HEK293 (cell line): ENCODE measurements around the gene ZNF106.

ENCODE experiments used
- CTCF ChIA-PET: fragments of 350-600 bp; formaldehyde crosslinking; extraction: SDS; loops from one replicate; lab custom pipeline; 2021; ENCODE audit warnings: antibody characterized with exemption; lab: Yijun Ruan, JAX
- POLR2A ChIA-PET: fragments of 300-600 bp; formaldehyde crosslinking; extraction: SDS; loops from one replicate; lab custom pipeline; 2020; ENCODE audit warnings: antibody characterized with exemption, inconsistent platforms; lab: Yijun Ruan, JAX
- H3K27ac ChIP-seq: fragments of 200-500 bp; sonication (Bioruptor generic); 2 replicates; pipeline ENCODE4 v1.5.1; 2014; ENCODE audit warnings: low read depth, low read length, control low read depth, inconsistent platforms; ENCODE audit errors: extremely low read depth
- H3K36me3 ChIP-seq, 2 experiments: fragments of 200-500 bp in 1 of 2; sonication (Bioruptor generic) in 1 of 2; 1 replicate in 1 of 2; 2 replicates in 1 of 2; pipeline ENCODE4 v1.5.1; 2014 to 2017; ENCODE audit warnings: inconsistent platforms in 2 of 2, low read length in 2 of 2; ENCODE audit not compliant: control insufficient read depth in 2 of 2, insufficient read depth in 1 of 2
- H3K4me1 ChIP-seq: fragments of 200-500 bp; sonication (Bioruptor generic); 2 replicates; pipeline ENCODE4 v1.5.1; 2014; ENCODE audit warnings: mild to moderate bottlenecking, low read length, inconsistent platforms; ENCODE audit not compliant: control insufficient read depth, insufficient read depth
- H3K4me3 ChIP-seq: 2 replicates; pipeline ENCODE4 v1.5.1; 2011; ENCODE audit warnings: low read depth, mild to moderate bottlenecking, control low read depth, low read length, moderate library complexity
- H3K9me3 ChIP-seq: fragments of 200-500 bp; sonication (Bioruptor generic); 2 replicates; pipeline ENCODE4 v1.5.1; 2014; ENCODE audit warnings: low read depth, low read length, inconsistent platforms; ENCODE audit not compliant: control insufficient read depth, insufficient read depth
- FEZF1 ChIP-seq: fragments of 450-650 bp; formaldehyde crosslinking; IDR thresholded peaks from 2 replicates; pipeline ENCODE4 v1.5.1; 2016; ENCODE audit warnings: missing biosample characterization, missing genetic modification characterization
- OVOL3 ChIP-seq: fragments of 450-650 bp; formaldehyde crosslinking; IDR thresholded peaks from 2 replicates; pipeline ENCODE4 v1.5.1; 2016; ENCODE audit warnings: missing biosample characterization, missing genetic modification characterization
- ZEB2 ChIP-seq: fragments of 450-650 bp; formaldehyde crosslinking; IDR thresholded peaks from 2 replicates; pipeline ENCODE4 v1.5.1; 2016; ENCODE audit warnings: missing biosample characterization, missing genetic modification characterization
- ZFP37 ChIP-seq: fragments of 450-650 bp; formaldehyde crosslinking; IDR thresholded peaks from 2 replicates; pipeline ENCODE4 v1.5.1; 2016; ENCODE audit warnings: missing biosample characterization, missing genetic modification characterization
- ZFP69B ChIP-seq: fragments of 450-650 bp; formaldehyde crosslinking; IDR thresholded peaks from 2 replicates; pipeline ENCODE4 v1.5.1; 2016; ENCODE audit warnings: missing biosample characterization, missing genetic modification characterization
- ZNF335 ChIP-seq: fragments of 450-650 bp; formaldehyde crosslinking; conservative IDR thresholded peaks from 2 replicates; pipeline ENCODE4 v1.5.1; 2016; ENCODE audit warnings: missing biosample characterization, missing genetic modification characterization
- ZNF341 ChIP-seq: fragments of 450-650 bp; formaldehyde crosslinking; IDR thresholded peaks from 2 replicates; pipeline ENCODE4; 2016; ENCODE audit warnings: low read depth, missing biosample characterization, missing genetic modification characterization
- ZNF394 ChIP-seq: fragments of 450-650 bp; formaldehyde crosslinking; IDR thresholded peaks from 2 replicates; pipeline ENCODE4 v1.5.1; 2016; ENCODE audit warnings: missing biosample characterization, missing genetic modification characterization, mild to moderate bottlenecking, moderate library complexity, borderline replicate concordance
- ZNF658 ChIP-seq: fragments of 450-650 bp; formaldehyde crosslinking; IDR thresholded peaks from 2 replicates; pipeline ENCODE4; 2016; ENCODE audit warnings: missing biosample characterization, missing genetic modification characterization
- ZNF677 ChIP-seq: fragments of 450-650 bp; IDR thresholded peaks from 2 replicates; pipeline ENCODE4 v1.5.0; 2018; ENCODE audit warnings: missing biosample characterization, mild to moderate bottlenecking, missing genetic modification characterization, moderate library complexity
- ZSCAN16 ChIP-seq: fragments of 450-650 bp; formaldehyde crosslinking; IDR thresholded peaks from 2 replicates; pipeline ENCODE4 v1.5.1; 2016; ENCODE audit warnings: missing biosample characterization, missing genetic modification characterization
- TF ChIP-seq, protein P1 (sequence below): fragments of 450-650 bp; formaldehyde crosslinking; IDR thresholded peaks from 2 replicates; pipeline ENCODE4 v1.5.1; 2016; ENCODE audit warnings: missing biosample characterization, missing genetic modification characterization
- TF ChIP-seq, protein P2 (sequence below): fragments of 450-650 bp; formaldehyde crosslinking; IDR thresholded peaks from 2 replicates; pipeline ENCODE4 v1.5.1; 2016; ENCODE audit warnings: missing biosample characterization, missing genetic modification characterization, borderline replicate concordance
- TF ChIP-seq, protein P3 (sequence below): fragments of 450-650 bp; formaldehyde crosslinking; IDR thresholded peaks from 2 replicates; pipeline ENCODE4 v1.5.1; 2017; ENCODE audit warnings: missing biosample characterization, missing genetic modification characterization
- TF ChIP-seq, protein P4 (sequence below): fragments of 450-650 bp; formaldehyde crosslinking; IDR thresholded peaks from 2 replicates; pipeline ENCODE4; 2016; ENCODE audit warnings: missing biosample characterization, missing genetic modification characterization
- TF ChIP-seq, protein P5 (sequence below): fragments of 450-650 bp; formaldehyde crosslinking; IDR thresholded peaks from 2 replicates; pipeline ENCODE4 v1.5.1; 2016; ENCODE audit warnings: missing biosample characterization, missing genetic modification characterization
- TF ChIP-seq, protein P6 (sequence below): fragments of 450-650 bp; formaldehyde crosslinking; IDR thresholded peaks from 2 replicates; pipeline ENCODE4 v1.5.1; 2016; ENCODE audit warnings: missing biosample characterization, missing genetic modification characterization

The ZNF106 gene

DNA sequence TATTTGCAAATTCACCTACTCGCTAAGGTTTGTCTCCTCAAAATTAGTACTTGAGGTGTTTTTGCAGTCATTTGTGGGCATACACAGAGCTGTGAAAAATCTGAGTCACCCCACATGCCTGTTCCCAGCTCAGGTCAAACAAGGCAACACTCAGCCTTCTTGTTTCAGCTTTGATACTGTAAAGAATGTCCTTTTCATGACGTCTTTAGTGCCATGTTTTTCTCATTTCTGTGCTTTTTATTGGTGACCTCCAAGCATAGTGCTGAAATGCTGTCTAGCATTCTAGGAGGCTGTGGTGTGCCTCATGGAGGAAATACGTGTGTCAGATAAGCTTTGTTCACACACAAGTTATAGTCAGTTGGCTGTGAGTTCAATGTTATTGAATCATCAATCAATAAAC lies 122.8 kb downstream of the ZNF106 start:
- H3K36me3 ChIP-seq: no peaks in the 10 kb centered on the region
- no peak overlapping the region for H3K4me3 ChIP-seq
- CTCF ChIA-PET: interaction anchor here (1.0 kb wide), 1 partner anchor 17 kb away, joined by 3 read pairs; no protein-coding TSS in a partner anchor
- no peaks in the 10 kb centered on the region for H3K4me1 ChIP-seq
- TF ChIP-seq ZFP69B: no peak
- no peak for TF ChIP-seq ZNF341 (tag by site-specific recombination)
- no peak for TF ChIP-seq ZFP37
- TF ChIP-seq, protein P1, sequence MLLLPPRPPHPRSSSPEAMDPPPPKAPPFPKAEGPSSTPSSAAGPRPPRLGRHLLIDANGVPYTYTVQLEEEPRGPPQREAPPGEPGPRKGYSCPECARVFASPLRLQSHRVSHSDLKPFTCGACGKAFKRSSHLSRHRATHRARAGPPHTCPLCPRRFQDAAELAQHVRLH (tag by site-specific recombination): no peak
- POLR2A ChIA-PET: no interaction called here
- H3K27ac ChIP-seq: no peak overlapping the region
- H3K9me3 ChIP-seq: no peaks in the 10 kb centered on the region

DNA sequence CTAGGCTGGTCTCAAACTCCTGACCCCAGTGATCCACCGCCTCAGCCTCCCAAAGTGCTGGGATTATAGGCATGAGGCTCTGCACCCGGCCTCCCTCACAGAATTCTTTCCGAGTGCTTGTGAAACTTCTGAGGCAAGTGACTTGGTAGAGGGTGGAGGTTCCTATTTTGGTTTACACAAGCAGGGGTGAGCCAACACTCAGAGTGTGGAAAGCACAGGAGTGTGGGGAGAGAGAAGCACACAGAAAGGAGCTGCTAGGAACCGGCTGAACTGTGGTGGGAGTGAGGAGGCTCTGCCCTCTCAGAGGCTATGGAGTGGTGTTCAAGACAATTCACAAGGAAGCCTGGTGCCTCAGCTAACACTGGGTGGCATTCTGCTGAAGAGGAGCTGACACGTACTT lies 123.9 kb downstream of the ZNF106 start:
- Histone ChIP-seq H3K9me3 (no peaks in the 10 kb centered on the region), H3K4me3 (no peak overlapping the region), H3K27ac (no peak overlapping the region), H3K36me3 (no peaks in the 10 kb centered on the region), H3K4me1 (no peaks in the 10 kb centered on the region)
- POLR2A ChIA-PET: no interaction called here
- TF ChIP-seq ZNF341 (tag by site-specific recombination) (no peak), ZNF394 (tag by site-specific recombination) (no peak), FEZF1 (tag by site-specific recombination) (no peak), OVOL3 (no peak), ZNF658 (tag by site-specific recombination) (no peak), ZSCAN16 (no peak), ZNF677 (tag by site-specific recombination) (no peak), ZEB2 (tag by site-specific recombination) (no peak), ZNF335 (no peak)
- TF ChIP-seq, protein P2, sequence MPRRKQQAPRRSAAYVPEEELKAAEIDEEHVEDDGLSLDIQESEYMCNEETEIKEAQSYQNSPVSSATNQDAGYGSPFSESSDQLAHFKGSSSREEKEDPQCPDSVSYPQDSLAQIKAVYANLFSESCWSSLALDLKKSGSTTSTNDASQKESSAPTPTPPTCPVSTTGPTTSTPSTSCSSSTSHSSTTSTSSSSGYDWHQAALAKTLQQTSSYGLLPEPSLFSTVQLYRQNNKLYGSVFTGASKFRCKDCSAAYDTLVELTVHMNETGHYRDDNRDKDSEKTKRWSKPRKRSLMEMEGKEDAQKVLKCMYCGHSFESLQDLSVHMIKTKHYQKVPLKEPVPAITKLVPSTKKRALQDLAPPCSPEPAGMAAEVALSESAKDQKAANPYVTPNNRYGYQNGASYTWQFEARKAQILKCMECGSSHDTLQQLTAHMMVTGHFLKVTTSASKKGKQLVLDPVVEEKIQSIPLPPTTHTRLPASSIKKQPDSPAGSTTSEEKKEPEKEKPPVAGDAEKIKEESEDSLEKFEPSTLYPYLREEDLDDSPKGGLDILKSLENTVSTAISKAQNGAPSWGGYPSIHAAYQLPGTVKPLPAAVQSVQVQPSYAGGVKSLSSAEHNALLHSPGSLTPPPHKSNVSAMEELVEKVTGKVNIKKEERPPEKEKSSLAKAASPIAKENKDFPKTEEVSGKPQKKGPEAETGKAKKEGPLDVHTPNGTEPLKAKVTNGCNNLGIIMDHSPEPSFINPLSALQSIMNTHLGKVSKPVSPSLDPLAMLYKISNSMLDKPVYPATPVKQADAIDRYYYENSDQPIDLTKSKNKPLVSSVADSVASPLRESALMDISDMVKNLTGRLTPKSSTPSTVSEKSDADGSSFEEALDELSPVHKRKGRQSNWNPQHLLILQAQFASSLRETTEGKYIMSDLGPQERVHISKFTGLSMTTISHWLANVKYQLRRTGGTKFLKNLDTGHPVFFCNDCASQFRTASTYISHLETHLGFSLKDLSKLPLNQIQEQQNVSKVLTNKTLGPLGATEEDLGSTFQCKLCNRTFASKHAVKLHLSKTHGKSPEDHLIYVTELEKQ: no peak
- TF ChIP-seq, protein P3, sequence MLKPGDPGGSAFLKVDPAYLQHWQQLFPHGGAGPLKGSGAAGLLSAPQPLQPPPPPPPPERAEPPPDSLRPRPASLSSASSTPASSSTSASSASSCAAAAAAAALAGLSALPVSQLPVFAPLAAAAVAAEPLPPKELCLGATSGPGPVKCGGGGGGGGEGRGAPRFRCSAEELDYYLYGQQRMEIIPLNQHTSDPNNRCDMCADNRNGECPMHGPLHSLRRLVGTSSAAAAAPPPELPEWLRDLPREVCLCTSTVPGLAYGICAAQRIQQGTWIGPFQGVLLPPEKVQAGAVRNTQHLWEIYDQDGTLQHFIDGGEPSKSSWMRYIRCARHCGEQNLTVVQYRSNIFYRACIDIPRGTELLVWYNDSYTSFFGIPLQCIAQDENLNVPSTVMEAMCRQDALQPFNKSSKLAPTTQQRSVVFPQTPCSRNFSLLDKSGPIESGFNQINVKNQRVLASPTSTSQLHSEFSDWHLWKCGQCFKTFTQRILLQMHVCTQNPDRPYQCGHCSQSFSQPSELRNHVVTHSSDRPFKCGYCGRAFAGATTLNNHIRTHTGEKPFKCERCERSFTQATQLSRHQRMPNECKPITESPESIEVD (tag by site-specific recombination): no peak
- TF ChIP-seq, protein P4, sequence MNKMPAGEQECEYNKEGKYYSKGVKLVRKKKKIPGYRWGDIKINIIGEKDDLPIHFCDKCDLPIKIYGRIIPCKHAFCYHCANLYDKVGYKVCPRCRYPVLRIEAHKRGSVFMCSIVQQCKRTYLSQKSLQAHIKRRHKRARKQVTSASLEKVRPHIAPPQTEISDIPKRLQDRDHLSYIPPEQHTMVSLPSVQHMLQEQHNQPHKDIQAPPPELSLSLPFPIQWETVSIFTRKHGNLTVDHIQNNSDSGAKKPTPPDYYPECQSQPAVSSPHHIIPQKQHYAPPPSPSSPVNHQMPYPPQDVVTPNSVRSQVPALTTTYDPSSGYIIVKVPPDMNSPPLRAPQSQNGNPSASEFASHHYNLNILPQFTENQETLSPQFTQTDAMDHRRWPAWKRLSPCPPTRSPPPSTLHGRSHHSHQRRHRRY (tag by site-specific recombination): no peak
- TF ChIP-seq, protein P5, sequence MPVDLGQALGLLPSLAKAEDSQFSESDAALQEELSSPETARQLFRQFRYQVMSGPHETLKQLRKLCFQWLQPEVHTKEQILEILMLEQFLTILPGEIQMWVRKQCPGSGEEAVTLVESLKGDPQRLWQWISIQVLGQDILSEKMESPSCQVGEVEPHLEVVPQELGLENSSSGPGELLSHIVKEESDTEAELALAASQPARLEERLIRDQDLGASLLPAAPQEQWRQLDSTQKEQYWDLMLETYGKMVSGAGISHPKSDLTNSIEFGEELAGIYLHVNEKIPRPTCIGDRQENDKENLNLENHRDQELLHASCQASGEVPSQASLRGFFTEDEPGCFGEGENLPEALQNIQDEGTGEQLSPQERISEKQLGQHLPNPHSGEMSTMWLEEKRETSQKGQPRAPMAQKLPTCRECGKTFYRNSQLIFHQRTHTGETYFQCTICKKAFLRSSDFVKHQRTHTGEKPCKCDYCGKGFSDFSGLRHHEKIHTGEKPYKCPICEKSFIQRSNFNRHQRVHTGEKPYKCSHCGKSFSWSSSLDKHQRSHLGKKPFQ (tag by site-specific recombination): no peak
- TF ChIP-seq, protein P1 (tag by site-specific recombination): no peak
- TF ChIP-seq, protein P6, sequence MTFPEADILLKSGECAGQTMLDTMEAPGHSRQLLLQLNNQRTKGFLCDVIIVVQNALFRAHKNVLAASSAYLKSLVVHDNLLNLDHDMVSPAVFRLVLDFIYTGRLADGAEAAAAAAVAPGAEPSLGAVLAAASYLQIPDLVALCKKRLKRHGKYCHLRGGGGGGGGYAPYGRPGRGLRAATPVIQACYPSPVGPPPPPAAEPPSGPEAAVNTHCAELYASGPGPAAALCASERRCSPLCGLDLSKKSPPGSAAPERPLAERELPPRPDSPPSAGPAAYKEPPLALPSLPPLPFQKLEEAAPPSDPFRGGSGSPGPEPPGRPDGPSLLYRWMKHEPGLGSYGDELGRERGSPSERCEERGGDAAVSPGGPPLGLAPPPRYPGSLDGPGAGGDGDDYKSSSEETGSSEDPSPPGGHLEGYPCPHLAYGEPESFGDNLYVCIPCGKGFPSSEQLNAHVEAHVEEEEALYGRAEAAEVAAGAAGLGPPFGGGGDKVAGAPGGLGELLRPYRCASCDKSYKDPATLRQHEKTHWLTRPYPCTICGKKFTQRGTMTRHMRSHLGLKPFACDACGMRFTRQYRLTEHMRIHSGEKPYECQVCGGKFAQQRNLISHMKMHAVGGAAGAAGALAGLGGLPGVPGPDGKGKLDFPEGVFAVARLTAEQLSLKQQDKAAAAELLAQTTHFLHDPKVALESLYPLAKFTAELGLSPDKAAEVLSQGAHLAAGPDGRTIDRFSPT (tag by site-specific recombination): no peak
- CTCF ChIA-PET: no interaction called here
